GM23248 (cell line): ENCODE data around the gene SPATC1L.

Experiments
- EZH2 ChIP-seq: fragments of 200-600 bp; sonication (generic); IDR thresholded peaks from 2 replicates; pipeline ENCODE4 v1.6.1; 2018; ENCODE audit warnings: antibody characterized with exemption, mild to moderate bottlenecking; ENCODE audit not compliant: insufficient read depth, poor library complexity, severe bottlenecking
- EZH2phosphoT487 ChIP-seq: fragments of 200-600 bp; sonication (generic); IDR thresholded peaks from 2 replicates; pipeline ENCODE4 v1.6.1; 2018; ENCODE audit warnings: antibody characterized with exemption, moderate library complexity, mild to moderate bottlenecking, low read depth; ENCODE audit not compliant: insufficient read depth

DNA sequence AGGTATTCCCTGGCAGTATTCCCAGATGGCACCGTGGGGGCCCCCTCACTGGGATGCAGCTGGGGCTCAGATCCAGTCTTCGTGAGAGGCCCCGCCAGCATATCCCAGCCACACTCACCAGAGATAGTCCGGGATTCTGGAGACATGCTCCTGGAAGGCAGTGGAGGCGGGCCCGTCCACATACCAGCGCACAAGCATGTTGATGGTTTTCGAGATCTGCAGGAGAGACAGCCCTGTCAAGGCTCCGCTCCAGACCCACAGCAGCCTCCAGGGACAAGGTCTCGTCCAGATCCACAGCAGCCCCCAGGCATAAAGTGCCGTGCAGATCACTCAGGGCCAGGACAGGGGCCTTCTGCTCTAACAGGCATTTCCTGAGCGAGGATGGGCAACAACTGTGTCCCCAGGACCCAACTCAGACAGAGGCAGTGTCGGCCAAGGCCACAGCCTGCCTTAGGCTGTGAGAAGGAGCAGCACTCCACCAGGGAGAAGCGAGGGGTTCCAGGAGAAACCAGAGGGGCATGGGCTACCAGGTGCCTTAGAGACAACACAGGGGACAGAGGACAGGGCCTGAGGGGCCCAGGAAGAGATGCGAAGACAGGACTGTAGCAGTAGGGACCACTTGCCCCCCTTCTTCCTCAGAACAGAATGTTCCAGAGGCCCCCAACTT lies 29.5 kb upstream of the SPATC1L start:
- TF ChIP-seq EZH2phosphoT487 (no peak), EZH2 (no peak)
